SU-DHL-6 (cell line): ENCODE results near the gene HSPA12A.

Source experiments
- H2AFZ ChIP-seq: fragments of 200-600 bp; sonication (generic); 2 replicates; pipeline ENCODE4 v1.6.1; 2014; ENCODE audit warnings: low read depth, mild to moderate bottlenecking, moderate library complexity, mixed read lengths, antibody characterized with exemption, low read length; ENCODE audit not compliant: severe bottlenecking
- H3F3A ChIP-seq: fragments of 200-600 bp; shearing (Covaris generic); 2 replicates; pipeline ENCODE4 v1.6.0; 2016; ENCODE audit warnings: antibody characterized with exemption, mild to moderate bottlenecking; ENCODE audit not compliant: insufficient read depth
- H3K27ac ChIP-seq: fragments of 200-600 bp; sonication (generic); 2 replicates; pipeline ENCODE4 v1.5.1; 2016; ENCODE audit warnings: low read depth, mild to moderate bottlenecking, low read length, moderate library complexity, mixed read lengths
- H3K27me3 ChIP-seq: fragments of 200-600 bp; sonication (generic), shearing (Covaris generic); 2 replicates; pipeline ENCODE4 v1.6.0; 2014; ENCODE audit warnings: mild to moderate bottlenecking, low read length
- H3K36me3 ChIP-seq: fragments of 200-600 bp; sonication (generic); 2 replicates; pipeline ENCODE4 v1.6.1; 2014; ENCODE audit warnings: mild to moderate bottlenecking, low read length, mixed read lengths
- H3K4me2 ChIP-seq: fragments of 300-600, 200-600 bp; shearing (Covaris generic), sonication (generic); 2 replicates; pipeline ENCODE4 v1.6.0; 2014; ENCODE audit warnings: low read length, low read depth, mild to moderate bottlenecking; ENCODE audit not compliant: poor library complexity, severe bottlenecking
- H3K4me3 ChIP-seq: fragments of 200-600 bp; sonication (generic); 2 replicates; pipeline ENCODE4 v1.5.1; 2014; ENCODE audit warnings: antibody characterized with exemption, low read length, mild to moderate bottlenecking, mixed read lengths; ENCODE audit not compliant: insufficient read depth, poor library complexity, severe bottlenecking
- H3K79me2 ChIP-seq: fragments of 200-600 bp; sonication (generic); 2 replicates; pipeline ENCODE4 v1.6.1; 2014; ENCODE audit warnings: mild to moderate bottlenecking, low read length, moderate library complexity; ENCODE audit not compliant: insufficient read depth
- H3K9ac ChIP-seq: fragments of 200-600 bp; sonication (generic); 2 replicates; pipeline ENCODE4 v1.7.0; 2014; ENCODE audit warnings: mild to moderate bottlenecking, low read length
- H3K9me2 ChIP-seq: fragments of 200-600 bp; sonication (generic); replicated peaks from 2 replicates; pipeline ENCODE4 v1.6.1; 2014; ENCODE audit warnings: low read length; ENCODE audit not compliant: insufficient read depth
- H3K9me3 ChIP-seq: fragments of 200-600 bp; sonication (generic); 2 replicates; pipeline ENCODE4 v1.6.1; 2014; ENCODE audit warnings: low read length, mixed read lengths; ENCODE audit not compliant: insufficient read depth
- H4K20me1 ChIP-seq: fragments of 200-600 bp; sonication (generic); 2 replicates; pipeline ENCODE4 v1.6.1; 2014; ENCODE audit warnings: low read depth, mild to moderate bottlenecking, antibody characterized with exemption, low read length, moderate library complexity, mixed read lengths
- EZH2phosphoT487 ChIP-seq: fragments of 200-600 bp; sonication (generic), shearing (Covaris generic); conservative IDR thresholded peaks from 2 replicates; pipeline ENCODE4 v1.6.1; 2018; ENCODE audit warnings: mild to moderate bottlenecking, antibody characterized with exemption, low read length, moderate library complexity, mixed read lengths
- TF ChIP-seq, protein P1 (sequence below): fragments of 200-600 bp; sonication (generic); IDR thresholded peaks from one replicate; pipeline ENCODE4 v1.5.1; 2017; ENCODE audit warnings: antibody characterized with exemption, mild to moderate bottlenecking, low read length, moderate library complexity; ENCODE audit not compliant: insufficient read depth, poor library complexity, severe bottlenecking

Gene HSPA12A

DNA sequence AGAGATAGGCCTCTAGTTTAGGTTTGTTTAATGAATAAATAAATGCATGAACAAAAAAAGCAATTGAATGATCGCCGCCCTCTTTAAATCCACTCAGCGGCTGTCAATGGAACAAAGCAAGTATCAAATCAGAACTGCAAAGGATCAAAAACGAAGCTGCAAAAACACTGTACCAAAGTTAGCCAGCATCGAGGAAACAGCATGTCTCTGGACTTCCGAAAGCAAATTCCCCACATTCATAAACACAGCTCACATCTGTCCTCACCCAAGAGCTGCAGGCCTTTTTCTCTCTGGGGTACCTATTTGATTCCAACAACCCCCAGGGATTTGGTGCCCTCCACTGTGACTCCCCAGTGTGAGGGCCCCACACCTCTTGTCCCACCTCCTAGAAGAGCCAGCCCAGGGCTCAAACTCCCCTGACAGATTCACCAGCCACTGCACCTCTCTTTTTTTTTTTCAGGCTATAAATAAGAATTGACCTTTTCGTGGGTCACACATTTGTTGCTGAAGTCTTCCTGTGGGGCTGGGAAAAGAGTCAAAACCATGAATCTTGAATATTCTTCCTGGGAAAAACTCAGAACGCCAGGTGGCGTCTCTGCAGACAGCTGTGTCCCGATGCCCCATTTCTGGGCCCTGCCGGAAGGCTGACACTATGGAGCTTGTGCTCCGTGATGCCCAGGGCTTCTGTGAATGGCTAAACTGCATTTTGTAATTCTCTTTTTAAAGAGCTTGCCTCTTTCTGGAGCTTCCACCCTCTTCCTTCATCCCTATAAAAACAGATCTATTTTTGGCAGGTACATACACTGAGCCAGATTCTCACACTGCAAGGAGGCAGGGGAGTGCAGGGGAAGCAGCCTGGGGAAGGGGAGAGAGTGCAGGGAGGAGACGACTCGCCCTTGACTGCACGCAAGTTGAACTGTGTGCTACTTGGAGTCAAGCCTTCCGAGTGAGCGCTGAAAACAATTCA lies 51.7 kb downstream of the HSPA12A start:
- H3K4me2 ChIP-seq: no peak overlapping the region

DNA sequence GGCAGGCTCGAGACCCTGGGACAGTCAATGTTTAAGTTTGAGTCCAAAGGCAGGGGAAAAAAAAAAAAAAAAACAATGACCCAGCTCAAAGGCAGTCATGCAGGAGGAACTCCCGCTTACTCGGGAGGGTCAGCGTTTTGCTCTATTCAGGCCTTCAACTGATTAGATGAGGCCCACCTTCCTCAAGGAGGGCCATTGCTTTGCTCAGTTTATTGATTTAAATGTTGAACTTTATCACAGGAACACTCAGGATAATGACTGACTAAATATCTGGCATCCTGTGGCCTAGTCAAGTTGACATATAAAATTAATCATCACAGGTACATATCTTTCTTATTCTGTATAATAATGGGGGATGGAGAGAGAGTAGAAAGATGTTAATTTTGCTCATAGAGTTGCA lies 52.6 kb downstream of the HSPA12A start:
- no peaks in the 10 kb centered on the region for H3K9me3 ChIP-seq
- TF ChIP-seq, protein P1, sequence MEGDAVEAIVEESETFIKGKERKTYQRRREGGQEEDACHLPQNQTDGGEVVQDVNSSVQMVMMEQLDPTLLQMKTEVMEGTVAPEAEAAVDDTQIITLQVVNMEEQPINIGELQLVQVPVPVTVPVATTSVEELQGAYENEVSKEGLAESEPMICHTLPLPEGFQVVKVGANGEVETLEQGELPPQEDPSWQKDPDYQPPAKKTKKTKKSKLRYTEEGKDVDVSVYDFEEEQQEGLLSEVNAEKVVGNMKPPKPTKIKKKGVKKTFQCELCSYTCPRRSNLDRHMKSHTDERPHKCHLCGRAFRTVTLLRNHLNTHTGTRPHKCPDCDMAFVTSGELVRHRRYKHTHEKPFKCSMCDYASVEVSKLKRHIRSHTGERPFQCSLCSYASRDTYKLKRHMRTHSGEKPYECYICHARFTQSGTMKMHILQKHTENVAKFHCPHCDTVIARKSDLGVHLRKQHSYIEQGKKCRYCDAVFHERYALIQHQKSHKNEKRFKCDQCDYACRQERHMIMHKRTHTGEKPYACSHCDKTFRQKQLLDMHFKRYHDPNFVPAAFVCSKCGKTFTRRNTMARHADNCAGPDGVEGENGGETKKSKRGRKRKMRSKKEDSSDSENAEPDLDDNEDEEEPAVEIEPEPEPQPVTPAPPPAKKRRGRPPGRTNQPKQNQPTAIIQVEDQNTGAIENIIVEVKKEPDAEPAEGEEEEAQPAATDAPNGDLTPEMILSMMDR: no peak
- TF ChIP-seq EZH2phosphoT487: no peak
- H3K4me2 ChIP-seq: no peak overlapping the region
- H2AFZ ChIP-seq: no peak overlapping the region
- H4K20me1 ChIP-seq: no peaks in the 10 kb centered on the region
- no peaks in the 10 kb centered on the region for H3K27me3 ChIP-seq
- no peaks in the 10 kb centered on the region for H3K36me3 ChIP-seq
- H3K9me2 ChIP-seq: no peaks in the 10 kb centered on the region
- no peaks in the 10 kb centered on the region for H3K79me2 ChIP-seq
- no peak overlapping the region for H3K4me3 ChIP-seq
- H3K27ac ChIP-seq: no peak overlapping the region
- H3K9ac ChIP-seq: no peak overlapping the region
- no peaks in the 10 kb centered on the region for H3F3A ChIP-seq

More for the DNA sequence above, 51.7 kb downstream of the HSPA12A start:
- no peaks in the 10 kb centered on the region for H4K20me1 ChIP-seq
- no peaks in the 10 kb centered on the region for H3K9me3 ChIP-seq
- H3K27me3 ChIP-seq: no peaks in the 10 kb centered on the region
- no peaks in the 10 kb centered on the region for H3F3A ChIP-seq
- no peak overlapping the region for H3K9ac ChIP-seq
- H3K9me2 ChIP-seq: no peaks in the 10 kb centered on the region
- no peak overlapping the region for H3K4me3 ChIP-seq
- TF ChIP-seq, protein P1: no peak
- TF ChIP-seq EZH2phosphoT487: no peak
- no peaks in the 10 kb centered on the region for H3K36me3 ChIP-seq
- H2AFZ ChIP-seq: no peak overlapping the region
- H3K79me2 ChIP-seq: no peaks in the 10 kb centered on the region
- no peak overlapping the region for H3K27ac ChIP-seq

GRCh38 chr10:116688741-116689495 lies 53.4 kb downstream of the HSPA12A start:
- no peak overlapping the region for H3K9ac ChIP-seq
- H3K36me3 ChIP-seq: no peaks in the 10 kb centered on the region
- no peaks in the 10 kb centered on the region for H3K27me3 ChIP-seq
- TF ChIP-seq, protein P1: no peak
- TF ChIP-seq EZH2phosphoT487: no peak
- H4K20me1 ChIP-seq: no peaks in the 10 kb centered on the region
- H3K4me2 ChIP-seq: no peak overlapping the region
- H3K9me3 ChIP-seq: no peaks in the 10 kb centered on the region
- no peaks in the 10 kb centered on the region for H3K79me2 ChIP-seq
- H3K4me3 ChIP-seq: no peak overlapping the region
- H3F3A ChIP-seq: no peaks in the 10 kb centered on the region
- H3K9me2 ChIP-seq: no peaks in the 10 kb centered on the region
- H3K27ac ChIP-seq: no peak overlapping the region
- H2AFZ ChIP-seq: no peak overlapping the region
